Adrenal gland (tissue), 5 donors: ENCODE measurements around the gene MYLK.

Experiments
- CTCF ChIP-seq, 6 experiments: fragments of 450-650 bp in 4 of 6; fragments of 200-600 bp in 2 of 6; sonication (generic) in 1 of 6; IDR thresholded peaks; 1 replicate in 5 of 6; 2 replicates in 1 of 6; pipeline versions ENCODE4 v1.5.1 to v1.8.0; 2016 to 2021; ENCODE audit warnings: antibody characterized with exemption in 6 of 6, mild to moderate bottlenecking in 2 of 6, moderate library complexity in 1 of 6
- POLR2A ChIP-seq, 2 donors: fragments of 450-650 bp; IDR thresholded peaks; one replicate each; pipeline ENCODE4 v1.6.1; 2017; ENCODE audit warnings: antibody characterized with exemption in 2 of 2, mild to moderate bottlenecking in 2 of 2, moderate library complexity in 1 of 2
- donor health status: DM: no; HTN: no; CAD: no.

DNA sequence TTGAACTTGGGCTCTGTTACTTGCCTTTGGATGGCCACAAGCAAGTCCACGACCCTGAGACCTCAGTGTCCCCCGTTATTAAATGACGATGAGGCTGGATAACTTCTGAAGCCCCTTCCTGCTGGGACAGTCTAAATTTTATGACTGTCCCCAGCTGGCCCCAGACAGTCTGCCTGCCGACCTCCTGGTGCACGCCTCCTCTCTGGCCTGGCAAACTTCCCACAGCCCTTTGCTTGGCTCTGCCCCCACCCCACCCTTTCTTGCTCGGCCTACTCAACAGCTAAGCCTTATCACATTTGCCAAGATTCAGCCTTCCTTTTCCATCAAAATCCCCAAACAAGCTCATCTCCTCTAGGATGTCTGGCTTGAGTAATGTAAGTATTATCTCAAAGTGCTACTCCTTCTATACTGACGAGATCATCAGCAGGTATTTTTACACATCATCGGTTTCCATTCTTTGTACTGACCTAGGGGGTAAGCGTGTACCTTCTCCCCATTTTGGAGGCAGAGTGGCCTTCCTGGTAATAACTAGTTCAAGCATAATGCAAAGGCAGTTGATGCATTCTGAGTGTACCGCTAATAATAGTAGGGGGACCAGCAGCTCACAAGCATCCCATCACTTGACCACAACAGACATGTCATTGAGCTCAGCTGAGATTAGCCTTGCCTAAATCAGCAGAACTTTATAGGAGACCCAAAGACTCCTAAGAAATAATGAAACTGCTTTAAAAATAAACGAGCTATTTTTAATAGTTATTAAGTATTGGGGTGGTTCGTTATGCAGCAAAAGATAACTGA is 178.4 kb downstream of the MYLK start:
- no peak for TF ChIP-seq CTCF (IDR thresholded peaks at IDR 0.05)
- TF ChIP-seq POLR2A (IDR thresholded peaks at IDR 0.05): no peak
